IMR-90 (cell line): ENCODE results near the gene DAB1. TPM values are rescaled to one million over a fixed set of nuclear protein-coding genes. Genes with fewer than 3 reads are reported as not detected.

Experiments used
- ATAC-seq: fragments of 200-7000 bp; cut with Tn5 transposase; 2 replicates; pipeline ENCODE4 v1.9.1; 2020; ENCODE audit warnings: low read depth, mild to moderate bottlenecking, moderate library complexity
- BruUV-seq: library from RNA; stranded (reverse); fragments of 400-500 nt; replicated peaks from 2 replicates; lab custom pipeline; 2021; lab: Mats Ljungman, UMichigan
- CTCF ChIA-PET: fragments of 300-600 bp; formaldehyde crosslinking; extraction: SDS; loops from one replicate; lab custom pipeline; 2021; ENCODE audit warnings: antibody characterized with exemption; lab: Yijun Ruan, JAX
- POLR2A ChIA-PET: fragments of 300-600 bp; sonication (Branson Sonifier 250); formaldehyde crosslinking; loops from one replicate; lab custom pipeline; 2022; ENCODE audit warnings: antibody characterized with exemption; ENCODE audit not compliant: unreplicated experiment; lab: Charles Lee
- DNase-seq: peaks from one replicate; pipeline ENCODE4 v3.0.0; 2013
- H2AFZ ChIP-seq: replicated peaks from 2 replicates; pipeline ENCODE3; 2013; ENCODE audit warnings: low read length, mild to moderate bottlenecking; ENCODE audit not compliant: poor library complexity
- H2AK5ac ChIP-seq: 2 replicates; pipeline ENCODE4 v1.6.1; 2013; ENCODE audit warnings: low read depth, low read length, inconsistent platforms
- H2AK9ac ChIP-seq: replicated peaks from 2 replicates; pipeline ENCODE3; 2013; ENCODE audit warnings: mild to moderate bottlenecking, low read depth, low read length, moderate library complexity; ENCODE audit not compliant: poor library complexity
- H2BK120ac ChIP-seq: 2 replicates; pipeline ENCODE4 v1.6.1; 2013; ENCODE audit warnings: low read depth, low read length, inconsistent platforms
- H2BK15ac ChIP-seq: 3 replicates; pipeline ENCODE4 v1.6.1; 2013; ENCODE audit warnings: low read depth, low read length, inconsistent platforms
- H2BK20ac ChIP-seq: 2 replicates; pipeline ENCODE4 v1.6.1; 2013; ENCODE audit warnings: low read depth, mild to moderate bottlenecking, inconsistent platforms, low read length, moderate library complexity
- H2BK5ac ChIP-seq: 2 replicates; pipeline ENCODE4 v1.6.1; 2013; ENCODE audit warnings: mild to moderate bottlenecking, low read depth, low read length, inconsistent platforms; ENCODE audit not compliant: poor library complexity, severe bottlenecking
- H3K14ac ChIP-seq: replicated peaks from 2 replicates; pipeline ENCODE4 v1.6.1; 2013; ENCODE audit warnings: low read depth, low read length, inconsistent platforms
- H3K18ac ChIP-seq: 2 replicates; pipeline ENCODE4 v1.6.1; 2013; ENCODE audit warnings: low read depth, low read length, control low read depth
- H3K23ac ChIP-seq: 2 replicates; pipeline ENCODE4 v1.6.1; 2013; ENCODE audit warnings: low read depth, low read length, inconsistent platforms
- H3K27ac ChIP-seq: 2 replicates; pipeline ENCODE4 v1.5.1; 2013; ENCODE audit warnings: mild to moderate bottlenecking, control low read depth, low read length; ENCODE audit not compliant: insufficient read depth
- H3K27me3 ChIP-seq: 2 replicates; pipeline ENCODE4 v1.6.1; 2013; ENCODE audit warnings: low read length; ENCODE audit not compliant: control insufficient read depth, insufficient read depth
- H3K36me3 ChIP-seq: 2 replicates; pipeline ENCODE4 v1.6.1; 2013; ENCODE audit warnings: low read length, mixed read lengths; ENCODE audit not compliant: control insufficient read depth, insufficient read depth
- H3K4ac ChIP-seq: 2 replicates; pipeline ENCODE4 v1.6.1; 2013; ENCODE audit warnings: low read depth, low read length, inconsistent platforms
- H3K4me1 ChIP-seq: 2 replicates; pipeline ENCODE4 v1.6.1; 2013; ENCODE audit warnings: low read length, mixed read lengths; ENCODE audit not compliant: control insufficient read depth, insufficient read depth
- H3K4me2 ChIP-seq: 2 replicates; pipeline ENCODE4 v1.6.1; 2013; ENCODE audit warnings: low read depth, mild to moderate bottlenecking, control low read depth, low read length, moderate library complexity
- H3K4me3 ChIP-seq: 2 replicates; pipeline ENCODE4 v1.5.1; 2013; ENCODE audit warnings: low read depth, mild to moderate bottlenecking, control low read depth, low read length, moderate library complexity; ENCODE audit not compliant: insufficient read depth
- H3K56ac ChIP-seq: 2 replicates; pipeline ENCODE4 v1.6.1; 2013; ENCODE audit warnings: low read length, inconsistent platforms; ENCODE audit not compliant: insufficient read depth; ENCODE audit errors: extremely low read depth
- H3K79me1 ChIP-seq, 2 experiments: 2 replicates each; pipeline ENCODE4 v1.6.1; 2013; ENCODE audit warnings: low read length in 2 of 2, inconsistent platforms in 1 of 2, low read depth in 1 of 2
- H3K9ac ChIP-seq: 2 replicates; pipeline ENCODE4 v1.6.1; 2013; ENCODE audit warnings: low read depth, low read length, control low read depth
- H3K9me1 ChIP-seq: 2 replicates; pipeline ENCODE4 v1.6.1; 2013; ENCODE audit warnings: low read length, inconsistent platforms; ENCODE audit not compliant: insufficient read depth
- H3K9me3 ChIP-seq: 2 replicates; pipeline ENCODE4 v1.6.1; 2013; ENCODE audit warnings: low read length; ENCODE audit not compliant: control insufficient read depth, insufficient read depth
- H4K20me1 ChIP-seq: 2 replicates; pipeline ENCODE4 v1.6.1; 2013; ENCODE audit warnings: low read length, inconsistent platforms; ENCODE audit not compliant: insufficient read depth
- H4K5ac ChIP-seq: 2 replicates; pipeline ENCODE4 v1.6.1; 2013; ENCODE audit warnings: mild to moderate bottlenecking, low read depth, low read length, control low read depth
- H4K8ac ChIP-seq, 2 experiments: 2 replicates each; pipeline ENCODE4 v1.6.1; 2013; ENCODE audit warnings: low read depth in 2 of 2, low read length in 2 of 2, control low read depth in 1 of 2, inconsistent platforms in 1 of 2
- H4K91ac ChIP-seq: 2 replicates; pipeline ENCODE4 v1.6.1; 2013; ENCODE audit warnings: low read depth, low read length, inconsistent platforms; ENCODE audit not compliant: insufficient read depth
- BHLHE40 ChIP-seq: fragments of 150-350 bp; IDR thresholded peaks from 2 replicates; pipeline ENCODE4 v1.6.1; 2016; ENCODE audit warnings: mild to moderate bottlenecking, low read depth, low read length
- CTCF ChIP-seq: conservative IDR thresholded peaks from 2 replicates; pipeline ENCODE4 v1.5.1; 2012; ENCODE audit warnings: mild to moderate bottlenecking, low read depth, low read length, improper control_type of control experiment
- ELK1 ChIP-seq: fragments of 150-350 bp; IDR thresholded peaks from 2 replicates; pipeline ENCODE4 v1.6.1; 2016; ENCODE audit warnings: low read depth, mild to moderate bottlenecking, low read length, moderate library complexity, borderline replicate concordance
- FOS ChIP-seq: fragments of 150-350 bp; IDR thresholded peaks from 2 replicates; pipeline ENCODE4 v1.6.1; 2016; ENCODE audit warnings: low read depth, low read length
- MAFK ChIP-seq: IDR thresholded peaks from 2 replicates; pipeline ENCODE4 v1.6.1; 2012; ENCODE audit warnings: low read depth, low read length, improper control_type of control experiment
- MAZ ChIP-seq: IDR thresholded peaks from 2 replicates; pipeline ENCODE4 v1.6.1; 2012; ENCODE audit warnings: low read depth, mild to moderate bottlenecking, low read length, improper control_type of control experiment, moderate library complexity, borderline replicate concordance
- MXI1 ChIP-seq: IDR thresholded peaks from 2 replicates; pipeline ENCODE4 v1.6.1; 2012; ENCODE audit warnings: low read depth, mild to moderate bottlenecking, low read length, moderate library complexity, borderline replicate concordance
- NFE2L2 ChIP-seq: fragments of 150-350 bp; IDR thresholded peaks from 2 replicates; pipeline ENCODE4 v1.6.1; 2016; ENCODE audit warnings: low read depth, mild to moderate bottlenecking, low read length
- POLR2A ChIP-seq: IDR thresholded peaks from 2 replicates; pipeline ENCODE4 v1.6.1; 2012; ENCODE audit warnings: mild to moderate bottlenecking, low read depth, low read length
- RCOR1 ChIP-seq: IDR thresholded peaks from 2 replicates; pipeline ENCODE4 v1.6.1; 2012; ENCODE audit warnings: mild to moderate bottlenecking, low read length, improper control_type of control experiment; ENCODE audit not compliant: insufficient replicate concordance
- RFX5 ChIP-seq: IDR thresholded peaks from 2 replicates; pipeline ENCODE4 v1.8.0; 2012; ENCODE audit warnings: low read depth, mild to moderate bottlenecking, low read length, moderate library complexity
- SMC3 ChIP-seq: fragments of 150-350 bp; IDR thresholded peaks from 2 replicates; pipeline ENCODE4 v1.6.1; 2016; ENCODE audit warnings: low read depth, mild to moderate bottlenecking, antibody characterized with exemption, low read length, moderate library complexity
- WGBS, 2 experiments: methylation state at CpG; one replicate each; pipeline versions ENCODE4 v1.1.5 to v1.1.7; 2013; ENCODE audit warnings: missing lambda C conversion rate in 2 of 2; ENCODE audit not compliant: insufficient read length in 1 of 2; ENCODE audit errors: extremely low coverage in 2 of 2; 5-methylcytosine and 5-hydroxymethylcytosine counted together
- dilution Hi-C: fragments of 300-500 bp; cut with HindIII; formaldehyde crosslinking; loops from one replicate; pipeline ENCODE4 v1.14.3; 2018; ENCODE audit warnings: low sequenced_read_pairs; ENCODE audit not compliant: unreplicated experiment
- in situ Hi-C: fragments of 300-500 bp; cut with MboI; formaldehyde crosslinking; loops from 3 replicates; pipeline ENCODE4 v1.14.3; 2019; ENCODE audit warnings: low sequenced_read_pairs, inconsistent platforms, mixed read lengths
- intact Hi-C: fragments of 100-400 bp; cut with micrococcal nuclease; formaldehyde crosslinking; loops from 2 replicates; pipeline ENCODE4 v1.10.0; 2022
- polyA plus RNA-seq, 3 experiments: library from polyadenylated mRNA; depleted of rRNA; stranded (reverse); fragments of >200 nt; gene quantifications; 2 replicates each; pipeline ENCODE4 v1.2.3, GENCODE V29; 2012; ENCODE audit warnings: low replicate concordance in 1 of 3
- total RNA-seq: library from RNA; depleted of rRNA; stranded (reverse); fragments of >200 nt; gene quantifications from 2 replicates; pipeline ENCODE4 v1.2.3, GENCODE V29; 2012

DAB1 gene
- total and polyA plus RNA-seq, 2 of the 4 experiments (the other 2 are of a cell fraction), result 0.18 to 0.41 TPM

GRCh38 chr1:57316861-57317260 is 107.0 kb downstream of the DAB1 start:
- dilution Hi-C loops (no loop called here), intact Hi-C loops (no loop called here), in situ Hi-C loops (no loop called here)
- Histone ChIP-seq H4K8ac (no peak overlapping the region), H2AFZ (no peak overlapping the region), H3K4me2 (no peak overlapping the region), H3K36me3 (no peaks in the 10 kb centered on the region), H2BK20ac (no peak overlapping the region), H3K27me3 (no peaks in the 10 kb centered on the region), H3K23ac (no peak overlapping the region), H2BK120ac (no peak overlapping the region), H3K9ac (no peak overlapping the region), H3K18ac (no peak overlapping the region), H3K4me1 (peaks cover 3% of the 10 kb centered on the region; the same call in 1 of the 2 replicates), H3K9me1 (no peaks in the 10 kb centered on the region), H3K56ac (no peak overlapping the region), H3K79me1 (no peaks in the 10 kb centered on the region), H3K27ac (no peak overlapping the region), H3K9me3 (no peaks in the 10 kb centered on the region), H4K20me1 (no peaks in the 10 kb centered on the region), H4K5ac (no peak overlapping the region), H2BK5ac (no peak overlapping the region), H2AK5ac (no peak overlapping the region), H3K14ac (no peak overlapping the region), H4K91ac (no peak overlapping the region), H2AK9ac (no peak overlapping the region), H2BK15ac (no peak overlapping the region), H3K4ac (no peak overlapping the region), H3K4me3 (no peak overlapping the region)
- no TSS peak for BruUV-seq
- TF ChIP-seq CTCF, result no peak
- TF ChIP-seq MXI1, result no peak
- TF ChIP-seq MAZ, result no peak
- no peak for TF ChIP-seq SMC3
- no peak for TF ChIP-seq BHLHE40
- no peak for TF ChIP-seq NFE2L2
- TF ChIP-seq FOS, result no peak
- TF ChIP-seq MAFK, result no peak
- no peak for TF ChIP-seq ELK1
- no peak for TF ChIP-seq POLR2A
- TF ChIP-seq RCOR1, result no peak
- TF ChIP-seq RFX5, result no peak
- CTCF ChIA-PET, result no interaction called here
- ATAC-seq (no peak), DNase-seq (no peak)
- POLR2A ChIA-PET, result no interaction called here
- 31% methylated on average over 2 of the region's 4 CpGs; no CpG with 5 or more reads in 1 of the 2 experiments for WGBS, 2 experiments
